HEK293 (cell line): ENCODE measurements around the gene ERICH6B.

Experiments
- ZNF274 ChIP-seq, 2 experiments: fragments of 200-500 bp in 1 of 2; fragments of 450-650 bp in 1 of 2; sonication (Bioruptor generic) in 1 of 2; formaldehyde crosslinking in 1 of 2; IDR thresholded peaks; 2 replicates each; pipeline versions ENCODE4 v1.5.1 to v1.6.1; 2014 to 2016; ENCODE audit warnings: borderline replicate concordance in 1 of 2, inconsistent platforms in 1 of 2, low read length in 1 of 2, missing biosample characterization in 1 of 2, missing genetic modification characterization in 1 of 2
- ZNF785 ChIP-seq: fragments of 450-650 bp; formaldehyde crosslinking; IDR thresholded peaks from 2 replicates; pipeline ENCODE4 v1.5.1; 2016; ENCODE audit warnings: missing biosample characterization, missing genetic modification characterization
- TF ChIP-seq, protein P1 (sequence below): fragments of 450-650 bp; formaldehyde crosslinking; IDR thresholded peaks from 2 replicates; pipeline ENCODE4 v1.5.1; 2016; ENCODE audit warnings: missing biosample characterization, missing genetic modification characterization

DNA sequence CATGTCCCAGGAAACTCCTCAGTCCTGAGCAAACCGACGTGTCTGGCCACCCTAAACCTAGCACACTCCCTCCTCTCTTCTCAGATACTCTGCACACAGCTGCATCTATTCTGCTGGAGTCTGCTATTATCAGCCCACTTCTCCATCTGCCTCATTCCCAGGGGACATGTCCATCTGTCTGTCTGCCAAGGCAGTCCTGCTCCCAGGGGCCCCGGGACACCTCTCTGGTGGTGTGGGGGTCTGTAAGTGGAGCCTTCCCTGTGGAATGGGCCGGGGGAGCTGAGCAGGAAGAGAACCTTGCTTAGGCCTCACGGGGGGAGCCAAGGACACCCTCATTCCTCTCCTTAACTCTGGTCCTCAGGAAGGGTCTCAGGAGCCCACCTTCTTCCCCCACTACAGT is 72.7 kb downstream of the ERICH6B start:
- TF ChIP-seq, protein P1, sequence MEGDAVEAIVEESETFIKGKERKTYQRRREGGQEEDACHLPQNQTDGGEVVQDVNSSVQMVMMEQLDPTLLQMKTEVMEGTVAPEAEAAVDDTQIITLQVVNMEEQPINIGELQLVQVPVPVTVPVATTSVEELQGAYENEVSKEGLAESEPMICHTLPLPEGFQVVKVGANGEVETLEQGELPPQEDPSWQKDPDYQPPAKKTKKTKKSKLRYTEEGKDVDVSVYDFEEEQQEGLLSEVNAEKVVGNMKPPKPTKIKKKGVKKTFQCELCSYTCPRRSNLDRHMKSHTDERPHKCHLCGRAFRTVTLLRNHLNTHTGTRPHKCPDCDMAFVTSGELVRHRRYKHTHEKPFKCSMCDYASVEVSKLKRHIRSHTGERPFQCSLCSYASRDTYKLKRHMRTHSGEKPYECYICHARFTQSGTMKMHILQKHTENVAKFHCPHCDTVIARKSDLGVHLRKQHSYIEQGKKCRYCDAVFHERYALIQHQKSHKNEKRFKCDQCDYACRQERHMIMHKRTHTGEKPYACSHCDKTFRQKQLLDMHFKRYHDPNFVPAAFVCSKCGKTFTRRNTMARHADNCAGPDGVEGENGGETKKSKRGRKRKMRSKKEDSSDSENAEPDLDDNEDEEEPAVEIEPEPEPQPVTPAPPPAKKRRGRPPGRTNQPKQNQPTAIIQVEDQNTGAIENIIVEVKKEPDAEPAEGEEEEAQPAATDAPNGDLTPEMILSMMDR (tag by site-specific recombination), result no peak
- TF ChIP-seq ZNF785 (tag by site-specific recombination) (no peak), ZNF274 (IDR thresholded peaks at IDR 0.05; ENCODE audit: low read length) (no peak), ZNF274 (tag by site-specific recombination; IDR thresholded peaks at IDR 0.05; ENCODE audit: borderline replicate concordance) (no peak)
